ENCODE measurements around the gene FAM204A. TPM values are rescaled to one million over a fixed set of nuclear protein-coding genes. Genes with fewer than 3 reads are reported as not detected.

The FAM204A gene
- total RNA-seq, 2 donors from 2014 or later, result 40.1 to 53.4 TPM

DNA sequence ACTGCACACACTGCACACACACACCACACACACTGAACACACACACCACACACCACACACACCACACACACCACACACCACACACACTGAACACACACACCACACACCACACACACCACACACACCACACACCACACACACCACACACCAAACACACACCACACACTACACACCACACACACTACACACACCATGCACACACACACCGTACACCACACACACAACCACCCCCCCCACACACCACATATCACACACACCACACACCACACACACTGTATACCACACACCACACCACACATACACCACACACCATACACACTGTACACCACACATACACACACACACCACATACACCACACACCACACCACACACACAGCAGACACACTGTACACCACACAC, 59.5 kb downstream of the FAM204A start:
- Histone ChIP-seq H3K9me3 (no peaks in the 10 kb centered on the region), H3K27me3 (no peaks in the 10 kb centered on the region), H3K4me3 (no peak overlapping the region), H3K27ac (no peak overlapping the region), H3K36me3 (no peaks in the 10 kb centered on the region), H3K9ac (ENCODE audit: low read depth in 2 of 2, low read length in 2 of 2) (no peak overlapping the region), H3K4me1 (no peaks in the 10 kb centered on the region)
- TF ChIP-seq, protein P1, sequence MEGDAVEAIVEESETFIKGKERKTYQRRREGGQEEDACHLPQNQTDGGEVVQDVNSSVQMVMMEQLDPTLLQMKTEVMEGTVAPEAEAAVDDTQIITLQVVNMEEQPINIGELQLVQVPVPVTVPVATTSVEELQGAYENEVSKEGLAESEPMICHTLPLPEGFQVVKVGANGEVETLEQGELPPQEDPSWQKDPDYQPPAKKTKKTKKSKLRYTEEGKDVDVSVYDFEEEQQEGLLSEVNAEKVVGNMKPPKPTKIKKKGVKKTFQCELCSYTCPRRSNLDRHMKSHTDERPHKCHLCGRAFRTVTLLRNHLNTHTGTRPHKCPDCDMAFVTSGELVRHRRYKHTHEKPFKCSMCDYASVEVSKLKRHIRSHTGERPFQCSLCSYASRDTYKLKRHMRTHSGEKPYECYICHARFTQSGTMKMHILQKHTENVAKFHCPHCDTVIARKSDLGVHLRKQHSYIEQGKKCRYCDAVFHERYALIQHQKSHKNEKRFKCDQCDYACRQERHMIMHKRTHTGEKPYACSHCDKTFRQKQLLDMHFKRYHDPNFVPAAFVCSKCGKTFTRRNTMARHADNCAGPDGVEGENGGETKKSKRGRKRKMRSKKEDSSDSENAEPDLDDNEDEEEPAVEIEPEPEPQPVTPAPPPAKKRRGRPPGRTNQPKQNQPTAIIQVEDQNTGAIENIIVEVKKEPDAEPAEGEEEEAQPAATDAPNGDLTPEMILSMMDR (IDR thresholded peaks at IDR 0.05), result no peak
- intact Hi-C loops (cut with DNase I), result no loop called here
- DNase-seq, result no peak

DNA sequence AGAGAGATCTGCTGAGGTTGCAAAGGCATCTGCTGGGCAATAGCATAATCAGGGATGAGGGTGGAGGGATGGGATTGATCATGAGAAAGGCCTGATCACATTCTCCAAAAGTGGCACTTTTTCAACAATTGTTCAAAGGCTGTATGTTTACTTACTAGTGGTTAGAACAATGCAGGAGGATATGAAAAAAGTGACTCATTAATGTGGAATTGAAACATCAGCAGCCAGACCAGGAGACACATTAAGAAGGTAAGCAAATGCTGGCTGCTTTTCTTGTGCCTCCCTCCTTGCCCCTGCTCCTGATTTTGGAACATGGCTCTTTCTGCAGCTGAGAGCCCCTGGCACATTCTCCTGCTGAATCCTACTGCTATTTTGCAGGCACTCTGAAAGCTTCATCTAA, 63.5 kb downstream of the FAM204A start:
- TF ChIP-seq, protein P1 (IDR thresholded peaks at IDR 0.05), result no peak
- Histone ChIP-seq H3K36me3 (no peaks in the 10 kb centered on the region), H3K27me3 (no peaks in the 10 kb centered on the region), H3K27ac (no peak overlapping the region), H3K4me1 (no peaks in the 10 kb centered on the region), H3K9ac (ENCODE audit: low read depth in 2 of 2, low read length in 2 of 2) (no peak overlapping the region), H3K4me3 (no peak overlapping the region), H3K9me3 (no peaks in the 10 kb centered on the region)
- DNase-seq, result no peak
- intact Hi-C loops (cut with DNase I), result no loop called here

DNA sequence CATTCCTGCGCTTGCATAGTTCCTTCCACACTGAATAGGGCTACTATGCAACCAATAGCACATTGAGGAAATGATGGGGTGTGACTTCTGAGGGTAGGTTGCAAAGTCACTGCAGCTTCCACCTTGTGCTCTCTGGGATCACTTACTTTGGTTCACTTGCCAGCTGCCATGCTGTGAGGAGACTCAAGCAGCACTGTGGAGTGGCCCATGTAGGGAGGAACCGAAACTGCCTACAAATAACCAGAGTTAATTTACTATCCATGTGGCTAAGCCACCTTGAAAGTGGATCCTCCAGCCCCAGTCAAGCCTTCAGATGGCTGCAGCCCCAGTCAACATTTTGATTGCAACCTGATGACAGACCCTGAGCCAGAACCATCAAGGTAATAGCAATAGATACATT, 64.3 kb downstream of the FAM204A start:
- Histone ChIP-seq H3K4me3 (no peak overlapping the region), H3K27me3 (no peaks in the 10 kb centered on the region), H3K9ac (ENCODE audit: low read depth in 2 of 2, low read length in 2 of 2) (no peak overlapping the region), H3K36me3 (no peaks in the 10 kb centered on the region), H3K4me1 (no peaks in the 10 kb centered on the region), H3K27ac (no peak overlapping the region), H3K9me3 (no peaks in the 10 kb centered on the region)
- intact Hi-C loops (cut with DNase I), result no loop called here
- DNase-seq, result no peak
- TF ChIP-seq, protein P1 (IDR thresholded peaks at IDR 0.05), result no peak

DNA sequence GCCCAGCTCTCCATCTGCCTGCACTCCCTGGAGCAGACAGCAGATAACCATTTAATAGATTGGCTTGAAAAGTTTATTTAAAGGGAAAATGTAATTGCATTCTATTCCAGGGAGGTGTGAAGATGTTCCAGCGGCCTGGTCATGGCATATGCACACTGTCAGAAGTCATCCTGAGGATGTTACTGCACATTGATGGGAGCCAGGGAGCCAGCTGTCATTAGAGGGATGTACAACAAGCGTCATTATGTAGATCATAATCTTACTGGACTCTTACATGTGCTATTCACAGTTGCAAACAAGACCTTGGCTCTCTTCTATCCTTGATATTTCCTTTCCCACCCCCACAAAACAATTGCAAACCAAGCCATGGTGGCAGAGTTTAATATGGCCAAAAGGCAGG, 65.4 kb downstream of the FAM204A start:
- no peak overlapping the region for H3K4me3 ChIP-seq
- no peak overlapping the region for H3K27ac ChIP-seq
- no peak for DNase-seq
- H3K9me3 ChIP-seq, result no peaks in the 10 kb centered on the region
- intact Hi-C loops (cut with DNase I), result no loop called here
- no peaks in the 10 kb centered on the region for H3K27me3 ChIP-seq
- no peaks in the 10 kb centered on the region for H3K36me3 ChIP-seq
- H3K4me1 ChIP-seq, result no peaks in the 10 kb centered on the region
- TF ChIP-seq, protein P1 (IDR thresholded peaks at IDR 0.05), result no peak
- H3K9ac ChIP-seq (ENCODE audit: low read depth in 2 of 2, low read length in 2 of 2), result no peak overlapping the region

DNA sequence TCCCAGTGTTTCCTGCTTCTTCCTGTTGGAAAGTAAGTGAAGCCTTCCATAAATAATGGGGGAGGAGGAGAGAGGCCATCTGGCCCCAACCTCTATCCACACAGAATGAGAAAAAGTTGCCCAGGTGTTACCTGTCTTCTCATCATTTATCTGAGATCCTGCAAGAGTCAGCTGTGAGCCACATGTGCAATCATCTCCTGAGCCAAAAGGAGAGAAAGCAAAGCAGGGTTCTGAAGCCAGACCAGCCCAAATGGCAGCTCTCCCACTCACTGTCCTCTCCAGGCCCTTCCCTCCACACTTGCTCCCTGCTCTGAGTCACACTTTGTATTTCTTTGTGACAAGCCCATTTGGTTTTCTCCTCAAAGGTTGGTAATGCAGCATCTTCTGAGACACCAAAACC, 65.9 kb downstream of the FAM204A start:
- intact Hi-C loops (cut with DNase I), result no loop called here
- Histone ChIP-seq H3K9me3 (no peaks in the 10 kb centered on the region), H3K9ac (ENCODE audit: low read depth in 2 of 2, low read length in 2 of 2) (no peak overlapping the region), H3K4me1 (no peaks in the 10 kb centered on the region), H3K4me3 (no peak overlapping the region), H3K27ac (no peak overlapping the region), H3K36me3 (no peaks in the 10 kb centered on the region), H3K27me3 (no peaks in the 10 kb centered on the region)
- no peak for DNase-seq
- TF ChIP-seq, protein P1 (IDR thresholded peaks at IDR 0.05), result no peak

DNA sequence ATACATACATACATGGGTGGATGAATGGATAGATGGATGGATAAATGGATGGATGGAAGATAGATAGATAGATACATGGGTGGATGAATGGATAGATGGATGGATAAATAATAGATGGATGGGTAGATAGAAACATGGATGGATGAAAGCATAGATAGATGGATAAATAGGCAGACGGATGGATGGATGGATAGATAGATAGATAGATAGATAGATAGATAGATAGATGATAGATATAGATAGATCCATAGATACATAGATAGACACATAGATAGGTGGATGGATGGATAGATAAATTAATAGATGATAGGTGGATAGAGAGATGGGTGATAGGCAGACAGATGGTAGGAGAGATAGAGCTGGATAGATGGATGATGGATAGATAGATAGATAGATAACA, 68.5 kb downstream of the FAM204A start:
- intact Hi-C loops (cut with DNase I), result no loop called here
- Histone ChIP-seq H3K9me3 (no peaks in the 10 kb centered on the region), H3K9ac (ENCODE audit: low read depth in 2 of 2, low read length in 2 of 2) (no peak overlapping the region), H3K4me3 (no peak overlapping the region), H3K27ac (no peak overlapping the region), H3K4me1 (no peaks in the 10 kb centered on the region), H3K36me3 (no peaks in the 10 kb centered on the region), H3K27me3 (no peaks in the 10 kb centered on the region)
- TF ChIP-seq, protein P1 (IDR thresholded peaks at IDR 0.05), result no peak
- no peak for DNase-seq

Data from colonic mucosa (tissue), 4 donors.